ENCODE measurements around the gene PDE11A. TPM values are rescaled to one million over a fixed set of nuclear protein-coding genes. Genes with fewer than 3 reads are reported as not detected.

The PDE11A gene
- total and polyA plus RNA-seq, 2 of the 13 experiments (the other 11 are each of a cell fraction or from before 2014, with no cell fraction given) = 1.2 to 1.7 TPM

GRCh38 chr2:178072383-178073301 lies at the start of gene PDE11A (continued):
- TF ChIP-seq NR2F2 (IDR thresholded peaks at IDR 0.05; ENCODE audit: borderline replicate concordance, low read depth) (no peak), SMC3 (IDR thresholded peaks at IDR 0.05; ENCODE audit: low read length) (no peak), RXRA (CRISPR knock-in tag; IDR thresholded peaks at IDR 0.05) (peak; percentile 85), ZNF274 (CRISPR knock-in tag; IDR thresholded peaks at IDR 0.05) (peak; percentile 21; the same call in 1 of the 2 replicates), ZNF207 (IDR thresholded peaks at IDR 0.05; ENCODE audit: borderline replicate concordance) (no peak), ZBTB3 (CRISPR knock-in tag; IDR thresholded peaks at IDR 0.05; ENCODE audit: borderline replicate concordance, low read depth) (no peak), ELF4 (CRISPR knock-in tag; IDR thresholded peaks at IDR 0.05; ENCODE audit: borderline replicate concordance) (no peak), HNRNPK (IDR thresholded peaks at IDR 0.05; ENCODE audit: low read depth, low read length, poor library complexity, severe bottlenecking) (no peak), ZNF33B (CRISPR knock-in tag; IDR thresholded peaks at IDR 0.05) (peak; percentile 82), SOX6 (IDR thresholded peaks at IDR 0.05) (no peak), SOX6 (CRISPR knock-in tag; IDR thresholded peaks at IDR 0.05) (peak; percentile 58), ZNF33A (CRISPR knock-in tag; IDR thresholded peaks at IDR 0.05; ENCODE audit: borderline replicate concordance) (no peak), DZIP1 (CRISPR knock-in tag; IDR thresholded peaks at IDR 0.05) (no peak), ISL2 (CRISPR knock-in tag; IDR thresholded peaks at IDR 0.05) (peak; percentile 66), ZNF629 (CRISPR knock-in tag; conservative IDR thresholded peaks at IDR 0.05) (no peak), SOX5 (CRISPR knock-in tag; IDR thresholded peaks at IDR 0.05; ENCODE audit: borderline replicate concordance) (peak; percentile 71), POGK (CRISPR knock-in tag; conservative IDR thresholded peaks at IDR 0.05) (peak; percentile 88), REPIN1 (CRISPR knock-in tag; IDR thresholded peaks at IDR 0.05; ENCODE audit: borderline replicate concordance, low read depth) (peak; percentile 69; the same call in 1 of the 2 replicates), ZNF768 (CRISPR knock-in tag; IDR thresholded peaks at IDR 0.05) (peak; percentile 92), PAX8 (CRISPR knock-in tag; IDR thresholded peaks at IDR 0.05; ENCODE audit: borderline replicate concordance) (no peak), SATB2 (CRISPR knock-in tag; IDR thresholded peaks at IDR 0.05) (peak; percentile 56; the same call in 1 of the 2 replicates), ZC3H13 (CRISPR knock-in tag; IDR thresholded peaks at IDR 0.05) (peak; percentile 63; the same call in 1 of the 2 replicates)
- TF ChIP-seq, protein P1, sequence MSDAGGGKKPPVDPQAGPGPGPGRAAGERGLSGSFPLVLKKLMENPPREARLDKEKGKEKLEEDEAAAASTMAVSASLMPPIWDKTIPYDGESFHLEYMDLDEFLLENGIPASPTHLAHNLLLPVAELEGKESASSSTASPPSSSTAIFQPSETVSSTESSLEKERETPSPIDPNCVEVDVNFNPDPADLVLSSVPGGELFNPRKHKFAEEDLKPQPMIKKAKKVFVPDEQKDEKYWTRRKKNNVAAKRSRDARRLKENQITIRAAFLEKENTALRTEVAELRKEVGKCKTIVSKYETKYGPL (CRISPR knock-in tag; IDR thresholded peaks at IDR 0.05) = 0 out of 2 replicates have a peak, but pooled peaks have one; percentile 17
